CD4-positive, alpha-beta memory T cell (primary cell): ENCODE measurements around the gene BRF1. TPM values are rescaled to one million over a fixed set of nuclear protein-coding genes. Genes with fewer than 3 reads are reported as not detected.

Source experiments
- CTCF ChIA-PET: fragments of 350-600 bp; sonication (Branson Sonifier 250); formaldehyde crosslinking; loops from one replicate; lab custom pipeline; 2021; ENCODE audit warnings: inconsistent platforms; ENCODE audit not compliant: partially characterized antibody; lab: Charles Lee
- POLR2A ChIA-PET: fragments of 350-600 bp; sonication (Branson Sonifier 250); formaldehyde crosslinking; loops from one replicate; lab custom pipeline; 2021; ENCODE audit not compliant: partially characterized antibody; lab: Charles Lee
- DNase-seq, 5 donors: peaks; one replicate each; pipeline versions ENCODE4 v3.0.0 to v3.0.0-alpha.2; 2020 to 2022; ENCODE audit warnings: mixed read lengths in 1 of 5
- H3K27ac ChIP-seq: one replicate; pipeline ENCODE4 v1.7.0; 2013; ENCODE audit warnings: low read depth, low read length
- H3K27me3 ChIP-seq: 2 replicates; pipeline ENCODE4 v1.7.0; 2013; ENCODE audit warnings: mild to moderate bottlenecking, low read length, moderate library complexity; ENCODE audit not compliant: insufficient read depth
- H3K36me3 ChIP-seq: 2 replicates; pipeline ENCODE4 v1.7.0; 2013; ENCODE audit warnings: mild to moderate bottlenecking, low read length, moderate library complexity; ENCODE audit not compliant: insufficient read depth
- H3K4me1 ChIP-seq: 2 replicates; pipeline ENCODE4 v1.7.0; 2013; ENCODE audit warnings: mild to moderate bottlenecking, low read length, moderate library complexity; ENCODE audit not compliant: insufficient read depth
- H3K4me3 ChIP-seq, 2 donors: one replicate each; pipeline ENCODE4 v1.7.0; 2013; ENCODE audit warnings: low read length in 2 of 2, mild to moderate bottlenecking in 1 of 2
- H3K9me3 ChIP-seq, 2 donors: one replicate each; pipeline ENCODE4 v1.7.0; 2013; ENCODE audit warnings: low read length in 2 of 2, control low read depth in 1 of 2; ENCODE audit not compliant: control insufficient read depth in 1 of 2
- H3K27ac Mint-ChIP-seq, 7 donors: one replicate each; pipeline ENCODE4 v1.8.0; 2020 to 2021; ENCODE audit warnings: mixed read lengths in 7 of 7, mild to moderate bottlenecking in 6 of 7, inconsistent platforms in 3 of 7, moderate library complexity in 3 of 7
- H3K27me3 Mint-ChIP-seq, 2 donors: one replicate each; pipeline ENCODE4 v1.8.0; 2020 to 2021; ENCODE audit warnings: mixed read lengths in 2 of 2
- H3K36me3 Mint-ChIP-seq, 2 donors: one replicate each; pipeline ENCODE4 v1.8.0; 2020 to 2021; ENCODE audit warnings: mixed read lengths in 2 of 2, inconsistent platforms in 1 of 2, mild to moderate bottlenecking in 1 of 2
- H3K4me1 Mint-ChIP-seq, 4 donors: one replicate each; pipeline ENCODE4 v1.8.0; 2020 to 2021; ENCODE audit warnings: mixed read lengths in 4 of 4, mild to moderate bottlenecking in 1 of 4
- H3K4me3 Mint-ChIP-seq, 8 donors: one replicate each; pipeline ENCODE4 v1.8.0; 2020 to 2021; ENCODE audit warnings: mixed read lengths in 8 of 8, mild to moderate bottlenecking in 7 of 8, moderate library complexity in 6 of 8, inconsistent platforms in 3 of 8
- H3K9me3 Mint-ChIP-seq, 8 donors: one replicate each; pipeline ENCODE4 v1.8.0; 2020 to 2021; ENCODE audit warnings: mixed read lengths in 8 of 8, mild to moderate bottlenecking in 5 of 8, inconsistent platforms in 3 of 8, moderate library complexity in 1 of 8
- intact Hi-C: fragments of 100-400 bp; cut with micrococcal nuclease; formaldehyde crosslinking; loops from one replicate; pipeline ENCODE4 v1.15.1; 2023
- polyA plus RNA-seq, 2 donors: library from polyadenylated mRNA; unstranded; fragments of 300-500 nt; fragmentation: Illumina TruSeq; gene quantifications; one replicate each; pipeline ENCODE4 v1.2.3, GENCODE V29; 2021
- total RNA-seq, 2 experiments: library from RNA; stranded (reverse); gene quantifications; one replicate each; pipeline ENCODE4 v1.2.3, GENCODE V29; 2021

The BRF1 gene
- total and polyA plus RNA-seq, 4 experiments from 2014 or later = 3.0 to 56.0 (median 30.0) TPM

- DNase-seq = no peak
- H3K27ac ChIP-seq = no peak overlapping the region
- H3K4me1 ChIP-seq = peaks cover 53% of the 10 kb centered on the region
- Mint-ChIP-seq H3K4me3 (peak overlapping the region in 1 of 8 donors; percentile 13), H3K27me3 (peaks cover 22% of the 10 kb centered on the region in 2 donors), H3K4me1 (peaks cover 14 to 34% (median 25%) of the 10 kb centered on the region in 4 donors), H3K27ac (peak overlapping the region in 1 of 7 donors; percentile 75), H3K36me3 (no peaks in the 10 kb centered on the region), H3K9me3 (no peaks in the 10 kb centered on the region)
- no peaks in the 10 kb centered on the region for H3K9me3 ChIP-seq
- ChIA-PET CTCF (no interaction called here), POLR2A (no interaction called here)
- H3K4me3 ChIP-seq = no peak overlapping the region
- peaks cover 8% of the 10 kb centered on the region for H3K27me3 ChIP-seq
- H3K36me3 ChIP-seq = no peaks in the 10 kb centered on the region
- intact Hi-C loops = no loop called here
Measured at GRCh38 chr14:105199093-105199492, 101.7 kb downstream of the BRF1 start.

- Mint-ChIP-seq H3K36me3 (no peaks in the 10 kb centered on the region), H3K4me3 (no peak overlapping the region), H3K4me1 (peaks cover 16 to 39% (median 30%) of the 10 kb centered on the region in 4 donors), H3K9me3 (no peaks in the 10 kb centered on the region), H3K27me3 (peaks cover 22 to 26% of the 10 kb centered on the region in 2 donors), H3K27ac (no peak overlapping the region)
- intact Hi-C loops = no loop called here
- H3K36me3 ChIP-seq = no peaks in the 10 kb centered on the region
- peaks cover 58% of the 10 kb centered on the region for H3K4me1 ChIP-seq
- DNase-seq = no peak
- H3K27me3 ChIP-seq = peaks cover 8% of the 10 kb centered on the region
- no peaks in the 10 kb centered on the region for H3K9me3 ChIP-seq
- H3K27ac ChIP-seq = no peak overlapping the region
- ChIA-PET CTCF (no interaction called here), POLR2A (no interaction called here)
- no peak overlapping the region for H3K4me3 ChIP-seq
Measured at GRCh38 chr14:105198588-105198987, 102.2 kb downstream of the BRF1 start.

GRCh38 chr14:105197211-105197641 lies 103.6 kb downstream of the BRF1 start:
- no peaks in the 10 kb centered on the region for H3K36me3 ChIP-seq
- no peak overlapping the region for H3K27ac ChIP-seq
- peaks cover 18 to 44% (median 27%) of the 10 kb centered on the region in 4 donors for H3K4me1 Mint-ChIP-seq
- no peak overlapping the region for H3K4me3 Mint-ChIP-seq
- no peak for DNase-seq
- H3K9me3 ChIP-seq = no peaks in the 10 kb centered on the region
- peaks cover 8% of the 10 kb centered on the region for H3K27me3 ChIP-seq
- ChIA-PET CTCF (no interaction called here), POLR2A (interaction anchor here (1.1 kb wide), 1 partner anchor 104 kb away, joined by 3 read pairs; the partner anchor contains the start of gene BRF1)
- peaks cover 22 to 26% of the 10 kb centered on the region in 2 donors for H3K27me3 Mint-ChIP-seq
- H3K27ac Mint-ChIP-seq = no peak overlapping the region
- intact Hi-C loops = no loop called here
- no peaks in the 10 kb centered on the region for H3K36me3 Mint-ChIP-seq
- no peaks in the 10 kb centered on the region for H3K9me3 Mint-ChIP-seq
- H3K4me3 ChIP-seq = no peak overlapping the region
- H3K4me1 ChIP-seq = peaks cover 57% of the 10 kb centered on the region

GRCh38 chr14:105196265-105196960 lies 104.4 kb downstream of the BRF1 start:
- H3K4me1 Mint-ChIP-seq = peaks cover 14 to 38% (median 21%) of the 10 kb centered on the region in 4 donors
- H3K36me3 Mint-ChIP-seq = no peaks in the 10 kb centered on the region
- ChIA-PET POLR2A (interaction anchor here (1.0 kb wide), 1 partner anchor 118 kb away, joined by 3 read pairs; the partner anchor contains the start of gene PACS2), CTCF (no interaction called here)
- Histone ChIP-seq H3K27me3 (peaks cover 8% of the 10 kb centered on the region), H3K4me3 (no peak overlapping the region), H3K36me3 (no peaks in the 10 kb centered on the region), H3K27ac (no peak overlapping the region), H3K4me1 (peaks cover 49% of the 10 kb centered on the region), H3K9me3 (no peaks in the 10 kb centered on the region)
- peak overlapping the region in 1 of 8 donors; percentile 22 for H3K4me3 Mint-ChIP-seq
- no peak overlapping the region for H3K27ac Mint-ChIP-seq
- H3K9me3 Mint-ChIP-seq = no peaks in the 10 kb centered on the region
- intact Hi-C loops = no loop called here
- DNase-seq = no peak
- peaks cover 20 to 26% of the 10 kb centered on the region in 2 donors for H3K27me3 Mint-ChIP-seq

- no peak overlapping the region for H3K4me3 ChIP-seq
- no peak for DNase-seq
- Mint-ChIP-seq H3K4me3 (peak overlapping the region in 4 of 8 donors; percentile 32 to 62 (median 44)), H3K4me1 (peaks cover 14 to 38% (median 21%) of the 10 kb centered on the region in 4 donors), H3K27me3 (peaks cover 20 to 26% of the 10 kb centered on the region in 2 donors), H3K9me3 (no peaks in the 10 kb centered on the region), H3K27ac (no peak overlapping the region), H3K36me3 (no peaks in the 10 kb centered on the region)
- no peak overlapping the region for H3K27ac ChIP-seq
- H3K27me3 ChIP-seq = peaks cover 8% of the 10 kb centered on the region
- H3K4me1 ChIP-seq = peaks cover 47% of the 10 kb centered on the region
- no peaks in the 10 kb centered on the region for H3K36me3 ChIP-seq
- CTCF ChIA-PET = interaction anchor here (1.0 to 2.0 kb wide), 5 partner anchors 8 to 109 kb away, joined by 3 to 7 read pairs (median 6); partner anchors contain the start of gene JAG2
- intact Hi-C loops = loop anchor here (2.0 kb wide), 1 partner anchor 157 kb away; no protein-coding TSS in a partner anchor
- no peaks in the 10 kb centered on the region for H3K9me3 ChIP-seq
- POLR2A ChIA-PET = interaction anchor here (1.0 kb wide), 2 partner anchors 52 to 119 kb away, joined by 3 read pairs; partner anchors contain the start of genes BTBD6 and PACS2
Measured at GRCh38 chr14:105195522-105196264, 105.1 kb downstream of the BRF1 start.

- ChIA-PET CTCF (interaction anchor here (0.7 to 2.0 kb wide), 6 partner anchors 9 to 109 kb away, joined by 3 to 7 read pairs (median 5); partner anchors contain the start of gene JAG2), POLR2A (interaction anchor here (1.0 kb wide), 1 partner anchor 53 kb away, joined by 3 read pairs; the partner anchor contains the start of gene BTBD6)
- H3K27ac ChIP-seq = no peak overlapping the region
- H3K4me3 Mint-ChIP-seq = no peak overlapping the region
- no peaks in the 10 kb centered on the region for H3K36me3 ChIP-seq
- peaks cover 47% of the 10 kb centered on the region for H3K4me1 ChIP-seq
- peaks cover 8% of the 10 kb centered on the region for H3K27me3 ChIP-seq
- intact Hi-C loops = loop anchor here (2.0 kb wide), 1 partner anchor 158 kb away; no protein-coding TSS in a partner anchor
- DNase-seq = no peak
- H3K27me3 Mint-ChIP-seq = peaks cover 20 to 26% of the 10 kb centered on the region in 2 donors
- no peaks in the 10 kb centered on the region for H3K36me3 Mint-ChIP-seq
- no peak overlapping the region for H3K4me3 ChIP-seq
- no peaks in the 10 kb centered on the region for H3K9me3 ChIP-seq
- peaks cover 14 to 39% (median 21%) of the 10 kb centered on the region in 4 donors for H3K4me1 Mint-ChIP-seq
- H3K9me3 Mint-ChIP-seq = no peaks in the 10 kb centered on the region
- H3K27ac Mint-ChIP-seq = no peak overlapping the region
Measured at GRCh38 chr14:105195051-105195450, 105.8 kb downstream of the BRF1 start.
